Heart left ventricle (tissue), 16 donors: ENCODE data around the gene TRIML2. TPM values are rescaled to one million over a fixed set of nuclear protein-coding genes. Genes with fewer than 3 reads are reported as not detected.

Experiments used
- ATAC-seq, 4 donors: fragments of 200-7000 bp; cut with Tn5 transposase; one replicate each; pipeline ENCODE4 v1.9.1; 2020 to 2022; ENCODE audit warnings: moderate library complexity in 4 of 4, mild to moderate bottlenecking in 3 of 4, moderate number of reproducible peaks in 1 of 4
- DNase-seq, 5 donors: peaks; one replicate each; pipeline ENCODE4 v3.0.0-alpha.2; 2020
- H3K27ac ChIP-seq, 12 donors: fragments of 200-600 bp; sonication (generic) in 4 of 12; one replicate each; pipeline versions ENCODE4 v1.5.0 to v1.8.0; 2016 to 2022; ENCODE audit warnings: mild to moderate bottlenecking in 2 of 12
- H3K27me3 ChIP-seq, 9 donors: fragments of 200-600 bp; sonication (generic) in 2 of 9; one replicate each; pipeline versions ENCODE4 v1.5.1 to v1.8.0; 2016 to 2022; ENCODE audit warnings: mild to moderate bottlenecking in 3 of 9
- H3K36me3 ChIP-seq, 9 donors: fragments of 200-600 bp; sonication (generic) in 2 of 9; one replicate each; pipeline versions ENCODE4 v1.5.0 to v1.8.0; 2018 to 2022; ENCODE audit warnings: mild to moderate bottlenecking in 2 of 9
- H3K4me1 ChIP-seq, 12 donors: fragments of 200-600 bp; sonication (generic) in 4 of 12; one replicate each; pipeline versions ENCODE4 v1.5.0 to v1.8.0; 2016 to 2022; ENCODE audit warnings: mild to moderate bottlenecking in 3 of 12
- H3K4me3 ChIP-seq, 12 donors: fragments of 200-600 bp; sonication (generic) in 4 of 12; one replicate each; pipeline versions ENCODE4 v1.5.0 to v1.8.0; 2017 to 2022; ENCODE audit warnings: mild to moderate bottlenecking in 9 of 12, moderate library complexity in 4 of 12
- H3K9me3 ChIP-seq, 12 donors: fragments of 200-600 bp; sonication (generic) in 4 of 12; one replicate each; pipeline versions ENCODE4 v1.5.0 to v1.8.0; 2016 to 2022; ENCODE audit warnings: mild to moderate bottlenecking in 1 of 12
- POLR2A ChIP-seq, 2 donors: fragments of 450-650 bp; IDR thresholded peaks; one replicate each; pipeline ENCODE4 v1.6.1; 2017; ENCODE audit warnings: antibody characterized with exemption in 2 of 2, mild to moderate bottlenecking in 2 of 2, moderate library complexity in 2 of 2
- WGBS, 4 donors: extraction: QIAGEN DNeasy Blood & Tissue Kit in 2 of 4; methylation state at CpG; one replicate each; pipeline versions ENCODE4 v1.1.5 to v1.1.7; 2013 to 2018; 5-methylcytosine and 5-hydroxymethylcytosine counted together
- intact Hi-C, 10 donors: fragments of 100-400 bp; cut with DNase I; formaldehyde crosslinking; loops; one replicate each; pipeline versions ENCODE4 v1.11.1 to v1.14.2; 2022
- polyA plus RNA-seq, 2 donors: library from polyadenylated mRNA; stranded (reverse); fragments of 200-250 nt; gene quantifications; one replicate each; pipeline ENCODE4 v1.2.3, GENCODE V29; 2013
- total RNA-seq, 9 donors: library from RNA; depleted of rRNA in 2 of 9; stranded (reverse); fragments of >200 nt in 2 of 9; fragmentation: NEBNext Ultra II Directional in 3 of 9; extraction: Animal tissue kit (Norgen Biotek cat#: 25700) in 3 of 9; gene quantifications; one replicate each; pipeline versions ENCODE4 v1.1.0 to v1.2.4, GENCODE V29; 2016 to 2023
- TF ChIP-seq, protein P1 (sequence below), 12 donors: fragments of 200-600 bp; sonication (generic) in 4 of 12; IDR thresholded peaks; one replicate each; pipeline versions ENCODE4 v1.5.0 to v1.8.0; 2018 to 2022; ENCODE audit warnings: antibody characterized with exemption in 12 of 12, mild to moderate bottlenecking in 5 of 12
- donor health status: ischemic (EF 13 %, LVEDD 7.1; RV severe dilation, severe dysfunction).
- donor health status: healthy with polysubstance abuse.
- donor health status: DM: no; HTN: yes; CAD: no.
- donor health status: DM: no; HTN: no; CAD: no.
- donor health status: ischemic (EF 25% LVEDD 6.9; RV normal size, moderate dysfunction).
- donor health status: ischemic (EF 25% LVEDD 5.7; RV mildly dilated, moderate dysfunction).
- donor health status: healthy.
- donor health status: DM: yes; HTN: yes; CAD: no.
- donor health status: ischemic (EF 35%, LVEDD 5.7; RV mildly dilated, moderate dysfunction).
- donor health status: nonischemic (EF 11% LVEDD 7.7; RV severe dilation, severe dysfunction).
- donor health status: DM: yes; HTN: yes; CAD: no.
- donor health status: PGD.
- donor health status: ischemic (EF 29% LVEDD 5.4; RV normal size, mild dysfunction).
- donor health status: nonischemic (EF 23%, LVEDD 6.1; RV moderate dilation, normal function).

The TRIML2 gene
- total and polyA plus RNA-seq, 11 donors = not detected

DNA sequence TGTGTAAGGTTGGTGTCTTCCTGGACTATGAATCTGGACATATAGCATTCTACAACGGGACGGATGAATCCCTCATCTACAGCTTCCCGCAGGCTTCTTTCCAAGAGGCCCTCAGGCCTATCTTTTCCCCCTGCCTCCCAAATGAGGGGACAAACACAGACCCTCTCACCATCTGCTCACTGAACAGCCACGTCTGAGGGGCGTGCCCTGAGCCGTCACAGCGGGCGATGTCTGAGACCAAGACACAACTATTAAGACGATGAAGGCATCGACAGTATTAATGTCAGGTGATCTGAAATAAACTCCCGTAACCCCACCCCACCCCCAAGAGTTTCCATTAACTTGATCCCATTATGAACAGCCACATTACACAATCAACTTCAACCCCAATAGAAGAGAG lies 37.8 kb upstream of the TRIML2 start:
- H3K27me3 ChIP-seq = peaks cover 0 to 4% (median 0%) of the 10 kb centered on the region in 9 donors
- ATAC-seq = no peak
- 81 to 89% (median 87%) methylated on average over 11 of the region's 11 CpGs for whole genome bisulfite sequencing, 4 donors
- H3K4me1 ChIP-seq = no peaks in the 10 kb centered on the region
- H3K36me3 ChIP-seq = no peaks in the 10 kb centered on the region
- intact Hi-C loops = no loop called here
- H3K27ac ChIP-seq = no peak overlapping the region
- no peak for TF ChIP-seq POLR2A (IDR thresholded peaks at IDR 0.05)
- TF ChIP-seq, protein P1, sequence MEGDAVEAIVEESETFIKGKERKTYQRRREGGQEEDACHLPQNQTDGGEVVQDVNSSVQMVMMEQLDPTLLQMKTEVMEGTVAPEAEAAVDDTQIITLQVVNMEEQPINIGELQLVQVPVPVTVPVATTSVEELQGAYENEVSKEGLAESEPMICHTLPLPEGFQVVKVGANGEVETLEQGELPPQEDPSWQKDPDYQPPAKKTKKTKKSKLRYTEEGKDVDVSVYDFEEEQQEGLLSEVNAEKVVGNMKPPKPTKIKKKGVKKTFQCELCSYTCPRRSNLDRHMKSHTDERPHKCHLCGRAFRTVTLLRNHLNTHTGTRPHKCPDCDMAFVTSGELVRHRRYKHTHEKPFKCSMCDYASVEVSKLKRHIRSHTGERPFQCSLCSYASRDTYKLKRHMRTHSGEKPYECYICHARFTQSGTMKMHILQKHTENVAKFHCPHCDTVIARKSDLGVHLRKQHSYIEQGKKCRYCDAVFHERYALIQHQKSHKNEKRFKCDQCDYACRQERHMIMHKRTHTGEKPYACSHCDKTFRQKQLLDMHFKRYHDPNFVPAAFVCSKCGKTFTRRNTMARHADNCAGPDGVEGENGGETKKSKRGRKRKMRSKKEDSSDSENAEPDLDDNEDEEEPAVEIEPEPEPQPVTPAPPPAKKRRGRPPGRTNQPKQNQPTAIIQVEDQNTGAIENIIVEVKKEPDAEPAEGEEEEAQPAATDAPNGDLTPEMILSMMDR (IDR thresholded peaks at IDR 0.05) = no peak
- H3K9me3 ChIP-seq = peaks cover 0 to 6% (median 0%) of the 10 kb centered on the region in 12 donors
- DNase-seq = no peak
- no peak overlapping the region for H3K4me3 ChIP-seq

DNA sequence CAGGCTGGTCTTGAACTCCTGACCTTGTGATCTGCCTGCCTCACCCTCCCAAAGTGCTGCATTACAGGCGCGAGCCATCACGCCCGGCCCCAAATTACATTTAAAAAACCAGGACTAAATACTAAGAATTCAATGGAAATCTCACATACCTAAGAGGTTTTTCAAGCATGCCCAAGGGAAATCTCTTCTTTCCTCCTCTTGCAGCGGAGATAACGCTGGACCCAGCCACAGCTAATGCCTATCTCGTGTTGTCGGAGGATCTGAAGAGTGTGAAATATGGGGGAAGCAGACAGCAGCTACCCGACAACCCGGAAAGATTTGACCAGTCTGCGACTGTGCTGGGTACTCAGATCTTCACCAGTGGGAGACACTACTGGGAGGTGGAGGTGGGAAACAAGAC lies 37.2 kb upstream of the TRIML2 start:
- peaks cover 0 to 6% (median 0%) of the 10 kb centered on the region in 12 donors for H3K9me3 ChIP-seq
- H3K27ac ChIP-seq = no peak overlapping the region
- 51 to 58% (median 56%) methylated on average over 11 of the region's 11 CpGs for WGBS, 4 donors
- TF ChIP-seq POLR2A (IDR thresholded peaks at IDR 0.05) = no peak
- TF ChIP-seq, protein P1 (IDR thresholded peaks at IDR 0.05) = no peak
- H3K36me3 ChIP-seq = no peaks in the 10 kb centered on the region
- no peak overlapping the region for H3K4me3 ChIP-seq
- no peaks in the 10 kb centered on the region for H3K4me1 ChIP-seq
- ATAC-seq (no peak), DNase-seq (no peak)
- H3K27me3 ChIP-seq = peaks cover 0 to 5% (median 0%) of the 10 kb centered on the region in 9 donors
- intact Hi-C loops = no loop called here

DNA sequence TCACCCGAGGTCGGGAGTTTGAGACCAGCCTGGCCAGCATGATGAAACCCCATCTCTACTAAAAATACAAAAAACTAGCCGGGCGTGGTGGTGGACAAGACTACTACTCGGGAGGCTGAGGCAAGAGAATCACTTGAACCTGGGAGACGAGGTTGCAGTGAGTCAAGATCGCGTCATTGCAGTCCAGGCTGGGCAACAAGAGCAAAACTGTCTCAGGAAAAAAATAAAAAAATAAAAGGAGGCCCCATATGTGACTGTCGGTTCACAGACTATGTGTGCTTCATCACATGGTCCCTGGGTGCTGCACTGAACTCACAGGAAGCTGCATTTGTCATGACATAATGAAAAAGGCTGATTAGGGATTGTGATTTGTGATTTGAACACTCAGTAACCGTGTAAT lies 36.2 kb upstream of the TRIML2 start:
- WGBS, 4 donors = 79 to 86% (median 82%) methylated on average over 10 of the region's 10 CpGs
- H3K27ac ChIP-seq = no peak overlapping the region
- DNase-seq (no peak), ATAC-seq (no peak)
- H3K36me3 ChIP-seq = no peaks in the 10 kb centered on the region
- TF ChIP-seq, protein P1 (IDR thresholded peaks at IDR 0.05) = no peak
- no peak for TF ChIP-seq POLR2A (IDR thresholded peaks at IDR 0.05)
- peaks cover 0 to 5% (median 0%) of the 10 kb centered on the region in 9 donors for H3K27me3 ChIP-seq
- intact Hi-C loops = no loop called here
- peaks cover 0 to 6% (median 0%) of the 10 kb centered on the region in 12 donors for H3K9me3 ChIP-seq
- H3K4me3 ChIP-seq = no peak overlapping the region
- peaks cover 0 to 6% (median 0%) of the 10 kb centered on the region in 12 donors for H3K4me1 ChIP-seq

DNA sequence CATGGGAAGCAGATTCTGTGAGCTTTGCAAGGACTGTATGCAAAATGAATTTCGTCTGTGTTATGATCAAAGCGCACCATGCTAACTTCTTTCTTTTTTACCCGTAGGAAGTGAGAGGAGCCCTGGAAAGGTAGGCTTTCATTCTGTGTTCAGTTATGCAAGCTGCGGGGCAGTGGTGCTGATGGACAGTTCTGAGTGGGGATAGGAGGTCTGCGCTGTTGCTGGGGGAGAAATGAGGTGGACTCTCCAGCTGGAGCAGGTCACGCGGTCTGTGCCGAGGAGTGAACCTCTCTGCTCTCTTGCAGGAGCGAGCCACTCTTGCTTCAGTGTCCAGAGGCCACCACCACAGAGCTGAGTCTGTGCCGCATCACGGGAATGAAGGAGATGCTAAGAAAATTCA lies 34.3 kb upstream of the TRIML2 start:
- TF ChIP-seq POLR2A (IDR thresholded peaks at IDR 0.05) = no peak
- TF ChIP-seq, protein P1 (IDR thresholded peaks at IDR 0.05) = no peak
- Histone ChIP-seq H3K4me1 (peaks cover 0 to 6% (median 0%) of the 10 kb centered on the region in 12 donors), H3K27me3 (peaks cover 0 to 5% (median 0%) of the 10 kb centered on the region in 9 donors), H3K36me3 (no peaks in the 10 kb centered on the region), H3K4me3 (no peak overlapping the region), H3K9me3 (no peaks in the 10 kb centered on the region), H3K27ac (no peak overlapping the region)
- WGBS, 4 donors = 50 to 76% (median 64%) methylated on average over 7 to 11 of the region's 11 CpGs
- intact Hi-C loops = no loop called here
- DNase-seq (no peak), ATAC-seq (no peak)
